ENCODE measurements around the gene B4GALT6. TPM values are rescaled to one million over a fixed set of nuclear protein-coding genes. Genes with fewer than 3 reads are reported as not detected.
A peak's percentile ranks its signal among the peaks of the same experiment; 100 is the strongest.

B4GALT6 gene
- total RNA-seq, 1 experiment from 2014 or later, result 15.3 TPM

GRCh38 chr18:31658670-31659575 is 25.5 kb downstream of the B4GALT6 start:
- Histone ChIP-seq H3K27me3 (ENCODE audit: control insufficient read depth, insufficient read depth, low read length) (no peaks in the 10 kb centered on the region), H3K36me3 (replicated peaks; ENCODE audit: control insufficient read depth, insufficient read depth, low read length) (no peaks in the 10 kb centered on the region), H3K4me3 (ENCODE audit: insufficient read depth, low read depth, low read length) (no peak overlapping the region)
- DNase-seq, result no peak

GRCh38 chr18:31657823-31658669 is 26.3 kb downstream of the B4GALT6 start:
- H3K4me3 ChIP-seq (ENCODE audit: insufficient read depth, low read depth, low read length), result no peak overlapping the region
- H3K36me3 ChIP-seq (replicated peaks; ENCODE audit: control insufficient read depth, insufficient read depth, low read length), result no peaks in the 10 kb centered on the region
- DNase-seq, result no peak
- H3K27me3 ChIP-seq (ENCODE audit: control insufficient read depth, insufficient read depth, low read length), result no peaks in the 10 kb centered on the region

GRCh38 chr18:31656754-31657153 is 27.6 kb downstream of the B4GALT6 start:
- no peak overlapping the region for H3K4me3 ChIP-seq (ENCODE audit: insufficient read depth, low read depth, low read length)
- DNase-seq, result no peak
- no peaks in the 10 kb centered on the region for H3K27me3 ChIP-seq (ENCODE audit: control insufficient read depth, insufficient read depth, low read length)

GRCh38 chr18:31655354-31655753 is 29.0 kb downstream of the B4GALT6 start:
- Histone ChIP-seq H3K36me3 (replicated peaks; ENCODE audit: control insufficient read depth, insufficient read depth, low read length) (0 out of 2 replicates have a peak, but pooled peaks cover 1% of the 10 kb centered on the region), H3K4me3 (ENCODE audit: insufficient read depth, low read depth, low read length) (no peak overlapping the region), H3K27me3 (ENCODE audit: control insufficient read depth, insufficient read depth, low read length) (no peaks in the 10 kb centered on the region)
- no peak for DNase-seq

More at GRCh38 chr18:31656754-31657153, 27.6 kb downstream of the B4GALT6 start:
- H3K36me3 ChIP-seq (replicated peaks; ENCODE audit: control insufficient read depth, insufficient read depth, low read length), result 0 out of 2 replicates have a peak, but pooled peaks cover 1% of the 10 kb centered on the region

GRCh38 chr18:31652877-31653276 is 31.5 kb downstream of the B4GALT6 start:
- no peaks in the 10 kb centered on the region for H3K27me3 ChIP-seq (ENCODE audit: control insufficient read depth, insufficient read depth, low read length)
- DNase-seq, result no peak
- no peak overlapping the region for H3K4me3 ChIP-seq (ENCODE audit: insufficient read depth, low read depth, low read length)
- H3K36me3 ChIP-seq (replicated peaks; ENCODE audit: control insufficient read depth, insufficient read depth, low read length), result 0 out of 2 replicates have a peak, but pooled peaks cover 1% of the 10 kb centered on the region

GRCh38 chr18:31652357-31652756 is 32.0 kb downstream of the B4GALT6 start:
- H3K4me3 ChIP-seq (ENCODE audit: insufficient read depth, low read depth, low read length), result no peak overlapping the region

GRCh38 chr18:31651369-31651768 is 33.0 kb downstream of the B4GALT6 start:
- Histone ChIP-seq H3K4me3 (ENCODE audit: insufficient read depth, low read depth, low read length) (no peak overlapping the region), H3K27me3 (ENCODE audit: control insufficient read depth, insufficient read depth, low read length) (no peaks in the 10 kb centered on the region), H3K36me3 (replicated peaks; ENCODE audit: control insufficient read depth, insufficient read depth, low read length) (0 out of 2 replicates have a peak, but pooled peaks cover 1% of the 10 kb centered on the region)
- DNase-seq, result no peak

More at GRCh38 chr18:31652357-31652756, 32.0 kb downstream of the B4GALT6 start:
- Histone ChIP-seq H3K36me3 (replicated peaks; ENCODE audit: control insufficient read depth, insufficient read depth, low read length) (0 out of 2 replicates have a peak, but pooled peaks cover 1% of the 10 kb centered on the region), H3K27me3 (ENCODE audit: control insufficient read depth, insufficient read depth, low read length) (no peaks in the 10 kb centered on the region)
- no peak for DNase-seq

GRCh38 chr18:31649978-31650719 is 34.2 kb downstream of the B4GALT6 start:
- Histone ChIP-seq H3K36me3 (replicated peaks; ENCODE audit: control insufficient read depth, insufficient read depth, low read length) (0 out of 2 replicates have a peak, but pooled peaks cover 1% of the 10 kb centered on the region), H3K27me3 (ENCODE audit: control insufficient read depth, insufficient read depth, low read length) (no peaks in the 10 kb centered on the region), H3K4me3 (ENCODE audit: insufficient read depth, low read depth, low read length) (no peak overlapping the region)
- no peak for DNase-seq

- DNase-seq, result no peak
- H3K4me3 ChIP-seq (ENCODE audit: insufficient read depth, low read depth, low read length), result no peak overlapping the region
These were observed 34.9 kb downstream of the B4GALT6 start for GRCh38 chr18:31649449-31649848.

GRCh38 chr18:31648966-31649429 is 35.4 kb downstream of the B4GALT6 start:
- 0 out of 2 replicates have a peak, but pooled peaks cover 1% of the 10 kb centered on the region for H3K36me3 ChIP-seq (replicated peaks; ENCODE audit: control insufficient read depth, insufficient read depth, low read length)
- DNase-seq, result no peak
- H3K4me3 ChIP-seq (ENCODE audit: insufficient read depth, low read depth, low read length), result no peak overlapping the region
- H3K27me3 ChIP-seq (ENCODE audit: control insufficient read depth, insufficient read depth, low read length), result no peaks in the 10 kb centered on the region

More at GRCh38 chr18:31649449-31649848, 34.9 kb downstream of the B4GALT6 start:
- no peaks in the 10 kb centered on the region for H3K27me3 ChIP-seq (ENCODE audit: control insufficient read depth, insufficient read depth, low read length)
- H3K36me3 ChIP-seq (replicated peaks; ENCODE audit: control insufficient read depth, insufficient read depth, low read length), result 0 out of 2 replicates have a peak, but pooled peaks cover 1% of the 10 kb centered on the region

- no peaks in the 10 kb centered on the region for H3K27me3 ChIP-seq (ENCODE audit: control insufficient read depth, insufficient read depth, low read length)
- 0 out of 2 replicates have a peak, but pooled peaks cover 1% of the 10 kb centered on the region for H3K36me3 ChIP-seq (replicated peaks; ENCODE audit: control insufficient read depth, insufficient read depth, low read length)
- H3K4me3 ChIP-seq (ENCODE audit: insufficient read depth, low read depth, low read length), result no peak overlapping the region
- DNase-seq, result no peak
These were observed 35.9 kb downstream of the B4GALT6 start for GRCh38 chr18:31648458-31648857.

- H3K36me3 ChIP-seq (replicated peaks; ENCODE audit: control insufficient read depth, insufficient read depth, low read length), result peaks cover 3% of the 10 kb centered on the region; the same call in 1 of the 2 replicates
- peak; percentile 19 for DNase-seq
- H3K4me3 ChIP-seq (ENCODE audit: insufficient read depth, low read depth, low read length), result no peak overlapping the region
- no peaks in the 10 kb centered on the region for H3K27me3 ChIP-seq (ENCODE audit: control insufficient read depth, insufficient read depth, low read length)
These were observed 37.1 kb downstream of the B4GALT6 start for GRCh38 chr18:31647127-31647753.

GRCh38 chr18:31646332-31647126 is 37.9 kb downstream of the B4GALT6 start:
- peaks cover 2% of the 10 kb centered on the region; the same call in 1 of the 2 replicates for H3K36me3 ChIP-seq (replicated peaks; ENCODE audit: control insufficient read depth, insufficient read depth, low read length)
- no peak for DNase-seq
- no peaks in the 10 kb centered on the region for H3K27me3 ChIP-seq (ENCODE audit: control insufficient read depth, insufficient read depth, low read length)
- H3K4me3 ChIP-seq (ENCODE audit: insufficient read depth, low read depth, low read length), result no peak overlapping the region

Measured in H7 (cell line).